Keratinocyte (primary cell): ENCODE measurements around the gene GFI1B. TPM values are rescaled to one million over a fixed set of nuclear protein-coding genes. Genes with fewer than 3 reads are reported as not detected.
A peak's percentile ranks its signal among the peaks of the same experiment; 100 is the strongest.

ENCODE experiments used
- DNase-seq: peaks from one replicate; pipeline ENCODE4 v3.0.0-alpha.2; 2011; ENCODE audit warnings: low read depth, missing footprints, low spot score
- FAIRE-seq: peaks from 2 replicates; lab custom pipeline; 2011; peaks lifted over from hg19 to GRCh38; lab: Jason Lieb, UNC
- H2AFZ ChIP-seq: 2 replicates; pipeline ENCODE4 v1.6.0; 2012; ENCODE audit warnings: low read length, control low read depth, inconsistent platforms; ENCODE audit not compliant: control insufficient read depth
- H3K27ac ChIP-seq: 2 replicates; pipeline ENCODE4 v1.5.1; 2011; ENCODE audit warnings: low read length; ENCODE audit not compliant: control insufficient read depth, insufficient read depth
- H3K27me3 ChIP-seq: 3 replicates; pipeline ENCODE4 v1.6.0; 2011; ENCODE audit warnings: low read length; ENCODE audit not compliant: control insufficient read depth, insufficient read depth; ENCODE audit errors: extremely low read depth
- H3K36me3 ChIP-seq, 2 experiments: 2 replicates in 1 of 2; 3 replicates in 1 of 2; pipeline ENCODE4 v1.5.1; 2011; ENCODE audit warnings: low read length in 2 of 2, mild to moderate bottlenecking in 1 of 2; ENCODE audit not compliant: control insufficient read depth in 2 of 2, insufficient read depth in 2 of 2; ENCODE audit errors: extremely low read depth in 1 of 2
- H3K4me1 ChIP-seq: 3 replicates; pipeline ENCODE4 v1.5.1; 2011; ENCODE audit warnings: low read length; ENCODE audit not compliant: control insufficient read depth, insufficient read depth; ENCODE audit errors: extremely low read depth
- H3K4me2 ChIP-seq: 3 replicates; pipeline ENCODE4 v1.6.0; 2011; ENCODE audit warnings: low read depth, low read length; ENCODE audit not compliant: control insufficient read depth, insufficient read depth; ENCODE audit errors: extremely low read depth
- H3K4me3 ChIP-seq, 3 experiments: fragments of 200-600 bp in 1 of 3; sonication (generic) in 1 of 3; 2 replicates in 2 of 3; 3 replicates in 1 of 3; pipeline ENCODE4 v1.5.1; 2011 to 2016; ENCODE audit warnings: low read length in 3 of 3, mild to moderate bottlenecking in 3 of 3, control low read depth in 2 of 3, inconsistent platforms in 1 of 3, low read depth in 1 of 3, mixed read lengths in 1 of 3, mixed run types in 1 of 3, moderate library complexity in 1 of 3; ENCODE audit not compliant: control insufficient read depth in 2 of 3, insufficient read depth in 2 of 3; ENCODE audit errors: extremely low read depth in 1 of 3
- H3K79me2 ChIP-seq: 2 replicates; pipeline ENCODE4 v1.6.0; 2012; ENCODE audit warnings: low read length; ENCODE audit not compliant: control insufficient read depth, insufficient read depth
- H3K9ac ChIP-seq: 3 replicates; pipeline ENCODE4 v1.6.0; 2011; ENCODE audit warnings: low read length; ENCODE audit not compliant: control insufficient read depth, insufficient read depth; ENCODE audit errors: extremely low read depth
- H3K9me1 ChIP-seq: 3 replicates; pipeline ENCODE4 v1.6.0; 2011; ENCODE audit warnings: low read length; ENCODE audit not compliant: control insufficient read depth, insufficient read depth; ENCODE audit errors: extremely low read depth
- H3K9me3 ChIP-seq: 2 replicates; pipeline ENCODE4 v1.5.1; 2012; ENCODE audit warnings: low read depth, low read length; ENCODE audit not compliant: control insufficient read depth
- H4K20me1 ChIP-seq: 3 replicates; pipeline ENCODE4 v1.6.0; 2011; ENCODE audit warnings: low read length; ENCODE audit not compliant: control insufficient read depth, insufficient read depth; ENCODE audit errors: extremely low read depth
- CTCF ChIP-seq, 3 experiments: IDR thresholded peaks in 1 of 3; conservative IDR thresholded peaks in 1 of 3; optimal IDR thresholded peaks in 1 of 3; 2 replicates in 2 of 3; 3 replicates in 1 of 3; pipeline versions ENCODE3 to v1.5.1; 2011; ENCODE audit warnings: low read length in 3 of 3, mild to moderate bottlenecking in 3 of 3, moderate library complexity in 2 of 3, control low read depth in 1 of 3, inconsistent platforms in 1 of 3; ENCODE audit not compliant: insufficient read depth in 2 of 3; ENCODE audit errors: extremely low read depth in 1 of 3
- EZH2 ChIP-seq: IDR thresholded peaks from one replicate; pipeline ENCODE4 v1.6.1; 2012; ENCODE audit warnings: inconsistent platforms, mild to moderate bottlenecking, low read length, moderate library complexity
- dilution Hi-C: fragments of 300-500 bp; cut with MboI; formaldehyde crosslinking; loops from one replicate; pipeline ENCODE4 v1.7.0; 2020; ENCODE audit warnings: low sequenced_read_pairs; ENCODE audit not compliant: extremely low pct_ligation_motif_present
- polyA plus RNA-seq, 5 experiments: library from polyadenylated mRNA; depleted of rRNA in 3 of 5; stranded (reverse) in 3 of 5; stranded (forward) in 1 of 5; unstranded in 1 of 5; fragments of >200 nt; gene quantifications; 1 replicate in 1 of 5; 2 replicates in 3 of 5; 3 replicates in 1 of 5; pipeline versions ENCODE4 v1.2.1 to v1.2.3, GENCODE V29; 2011 to 2012; ENCODE audit warnings: missing spikeins in 2 of 5, low read depth in 1 of 5, low replicate concordance in 1 of 5

The GFI1B gene
- polyA plus RNA-seq, 1 donor (not counting 4 experiments of a cell fraction or from before 2014, with no cell fraction given) = not detected

DNA sequence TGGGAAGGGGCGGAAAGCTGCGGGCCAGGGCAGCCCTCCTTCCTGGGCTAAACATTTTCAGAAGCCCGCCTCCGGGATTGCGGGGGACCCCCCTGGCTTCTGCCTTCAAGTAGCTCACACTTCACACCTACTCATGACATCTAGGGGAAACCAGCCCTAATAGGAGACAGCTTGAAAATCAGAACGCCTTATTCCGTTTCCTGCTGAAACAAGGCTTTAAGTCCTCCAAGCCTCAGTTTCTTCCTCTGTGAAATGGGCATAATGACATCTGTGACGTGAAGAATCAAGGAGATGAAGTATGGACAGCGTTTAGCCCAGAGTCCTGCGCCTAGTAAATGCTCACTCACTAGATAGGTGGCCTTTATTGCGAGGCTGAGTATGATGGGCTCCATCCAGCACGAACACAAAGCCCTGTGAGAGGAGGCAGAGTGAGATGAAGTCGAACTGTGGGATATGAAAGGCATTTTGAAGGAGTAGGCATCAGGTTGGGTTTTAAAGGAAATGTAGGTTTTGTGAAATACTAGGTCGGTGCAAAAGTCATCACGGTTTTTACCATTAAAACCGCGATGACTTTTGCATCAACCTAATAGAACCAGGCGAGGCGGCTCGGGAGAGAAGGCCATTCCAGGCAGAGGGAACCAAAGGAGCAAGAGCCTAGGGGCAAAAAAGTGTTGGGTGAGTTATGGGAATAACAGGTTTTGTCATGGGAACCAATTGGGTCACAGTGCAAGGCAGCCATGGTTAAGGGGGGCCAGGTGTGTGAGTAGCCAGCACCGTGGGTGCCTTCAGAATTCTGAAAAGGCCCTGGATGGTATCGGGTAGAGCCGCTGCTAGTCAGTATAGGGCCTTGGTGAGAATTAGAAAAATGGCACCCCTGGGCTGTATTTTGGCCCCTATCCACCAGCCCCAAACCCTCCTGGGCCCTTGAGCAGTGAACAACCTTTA lies 33.0 kb upstream of the GFI1B start:
- Histone ChIP-seq H3K27ac (peak overlapping the region; percentile 75), H3K36me3 (no peaks in the 10 kb centered on the region), H4K20me1 (no peaks in the 10 kb centered on the region), H3K27me3 (no peaks in the 10 kb centered on the region), H3K9me1 (no peaks in the 10 kb centered on the region), H3K4me1 (peaks cover 29% of the 10 kb centered on the region), H3K4me3 (peak overlapping the region; percentile 65 to 99 (median 66)), H3K79me2 (peaks cover 33% of the 10 kb centered on the region), H3K9ac (peak overlapping the region; percentile 97), H2AFZ (peak overlapping the region; percentile 64), H3K4me2 (peak overlapping the region; percentile 74), H3K9me3 (no peaks in the 10 kb centered on the region)
- dilution Hi-C loops = no loop called here
- no peak for DNase-seq
- no peak for FAIRE-seq
- TF ChIP-seq EZH2 = no peak
- TF ChIP-seq CTCF (optimal IDR thresholded peaks at IDR 0.05 in 1 of 3, IDR thresholded peaks at IDR 0.05 in 1 of 3, conservative IDR thresholded peaks at IDR 0.05 in 1 of 3; ENCODE audit: extremely low read depth in 1 of 3, insufficient read depth in 2 of 3, low read length in 3 of 3) = no peak

DNA sequence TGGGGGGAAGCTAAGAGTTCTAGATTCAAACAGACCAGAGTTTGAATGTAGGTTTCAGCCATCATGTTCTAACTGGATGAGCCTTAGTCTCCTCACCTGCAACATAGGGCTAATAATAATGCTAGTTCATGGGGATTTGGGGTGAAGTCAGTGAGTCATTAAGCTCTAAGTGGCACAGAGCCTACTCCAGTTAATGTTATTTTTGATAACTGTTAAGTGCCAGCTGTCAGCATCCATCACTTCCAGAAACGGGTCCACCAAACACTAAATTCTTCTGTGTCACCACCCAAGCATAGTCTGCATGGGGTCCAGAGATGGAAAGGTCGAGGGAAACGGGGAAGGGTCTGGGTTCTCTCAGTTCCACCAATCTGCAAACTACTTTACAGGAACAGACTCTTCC lies 32.3 kb upstream of the GFI1B start:
- Histone ChIP-seq H3K4me2 (no peak overlapping the region), H3K27ac (no peak overlapping the region), H3K9me1 (no peaks in the 10 kb centered on the region), H3K36me3 (no peaks in the 10 kb centered on the region), H3K9me3 (no peaks in the 10 kb centered on the region), H3K27me3 (no peaks in the 10 kb centered on the region), H4K20me1 (no peaks in the 10 kb centered on the region), H2AFZ (no peak overlapping the region), H3K79me2 (peaks cover 30% of the 10 kb centered on the region), H3K9ac (no peak overlapping the region), H3K4me1 (peaks cover 29% of the 10 kb centered on the region), H3K4me3 (no peak overlapping the region)
- FAIRE-seq (no peak), DNase-seq (no peak)
- TF ChIP-seq CTCF (optimal IDR thresholded peaks at IDR 0.05 in 1 of 3, IDR thresholded peaks at IDR 0.05 in 1 of 3, conservative IDR thresholded peaks at IDR 0.05 in 1 of 3; ENCODE audit: extremely low read depth in 1 of 3, insufficient read depth in 2 of 3, low read length in 3 of 3) (no peak), EZH2 (no peak)
- dilution Hi-C loops = no loop called here
